ENCODE results near the gene PGA5. TPM values are rescaled to one million over a fixed set of nuclear protein-coding genes. Genes with fewer than 3 reads are reported as not detected.
"Not testable (repeated sequence)": the region's sequence is repeated elsewhere in the genome, so short reads cannot be mapped to it uniquely, and the experiment has no call there.

The PGA5 gene
- polyA plus RNA-seq, 4 donors = 0.43 to 3.8 (median 0.72) TPM

GRCh38 chr11:61218306-61218705 is 22.7 kb upstream of the PGA5 start:
- H3K27ac ChIP-seq (ENCODE audit: low read depth in 1 of 3, low read length in 2 of 3); H3K4me3 ChIP-seq (ENCODE audit: low read depth in 1 of 3, low read length in 3 of 3); DNase-seq; H3K36me3 ChIP-seq (ENCODE audit: control insufficient read depth in 3 of 3, insufficient read depth in 2 of 3, low read depth in 1 of 3, low read length in 3 of 3); H3K27me3 ChIP-seq (ENCODE audit: control insufficient read depth in 3 of 3, insufficient read depth in 3 of 3, low read length in 3 of 3); H3K4me1 ChIP-seq (ENCODE audit: control insufficient read depth in 3 of 3, insufficient read depth in 2 of 3, low read depth in 1 of 3, low read length in 2 of 3); FAIRE-seq; H3K9me3 ChIP-seq (ENCODE audit: control insufficient read depth in 2 of 2, insufficient read depth in 1 of 2, low read depth in 1 of 2, low read length in 1 of 2): not testable (repeated sequence)
- WGBS, 3 donors = no CpG with 5 or more reads among the region's 4 CpGs

- not testable (repeated sequence) for DNase-seq; H3K27ac ChIP-seq (ENCODE audit: low read depth in 1 of 3, low read length in 2 of 3); H3K4me1 ChIP-seq (ENCODE audit: control insufficient read depth in 3 of 3, insufficient read depth in 2 of 3, low read depth in 1 of 3, low read length in 2 of 3); H3K27me3 ChIP-seq (ENCODE audit: control insufficient read depth in 3 of 3, insufficient read depth in 3 of 3, low read length in 3 of 3); H3K4me3 ChIP-seq (ENCODE audit: low read depth in 1 of 3, low read length in 3 of 3); H3K36me3 ChIP-seq (ENCODE audit: control insufficient read depth in 3 of 3, insufficient read depth in 2 of 3, low read depth in 1 of 3, low read length in 3 of 3); FAIRE-seq; H3K9me3 ChIP-seq (ENCODE audit: control insufficient read depth in 2 of 2, insufficient read depth in 1 of 2, low read depth in 1 of 2, low read length in 1 of 2)
- 84 to 90% (median 85%) methylated on average over 5 of the region's 5 CpGs for WGBS, 3 donors
Measured at GRCh38 chr11:61219016-61219415, 22.0 kb upstream of the PGA5 start.

GRCh38 chr11:61222047-61222446 is 18.9 kb upstream of the PGA5 start, which contains the start of gene PGA4:
Gene PGA4 (plus strand): TSS chr11:61222347. CDS start chr11:61222401, 54 bp downstream.
- H3K27me3 ChIP-seq (ENCODE audit: control insufficient read depth in 3 of 3, insufficient read depth in 3 of 3, low read length in 3 of 3); H3K4me1 ChIP-seq (ENCODE audit: control insufficient read depth in 3 of 3, insufficient read depth in 2 of 3, low read depth in 1 of 3, low read length in 2 of 3); H3K4me3 ChIP-seq (ENCODE audit: low read depth in 1 of 3, low read length in 3 of 3); H3K36me3 ChIP-seq (ENCODE audit: control insufficient read depth in 3 of 3, insufficient read depth in 2 of 3, low read depth in 1 of 3, low read length in 3 of 3); H3K27ac ChIP-seq (ENCODE audit: low read depth in 1 of 3, low read length in 2 of 3); FAIRE-seq; H3K9me3 ChIP-seq (ENCODE audit: control insufficient read depth in 2 of 2, insufficient read depth in 1 of 2, low read depth in 1 of 2, low read length in 1 of 2); DNase-seq: not testable (repeated sequence)
- no CpG with 5 or more reads among the region's 8 CpGs for WGBS, 3 donors

- not testable (repeated sequence) for H3K4me3 ChIP-seq (ENCODE audit: low read depth in 1 of 3, low read length in 3 of 3); H3K27me3 ChIP-seq (ENCODE audit: control insufficient read depth in 3 of 3, insufficient read depth in 3 of 3, low read length in 3 of 3); H3K27ac ChIP-seq (ENCODE audit: low read depth in 1 of 3, low read length in 2 of 3); DNase-seq; H3K4me1 ChIP-seq (ENCODE audit: control insufficient read depth in 3 of 3, insufficient read depth in 2 of 3, low read depth in 1 of 3, low read length in 2 of 3); H3K9me3 ChIP-seq (ENCODE audit: control insufficient read depth in 2 of 2, insufficient read depth in 1 of 2, low read depth in 1 of 2, low read length in 1 of 2); FAIRE-seq; H3K36me3 ChIP-seq (ENCODE audit: control insufficient read depth in 3 of 3, insufficient read depth in 2 of 3, low read depth in 1 of 3, low read length in 3 of 3)
- WGBS, 3 donors = no CpG with 5 or more reads among the region's 5 CpGs
Measured at GRCh38 chr11:61222692-61223091, 18.3 kb upstream of the PGA5 start.

GRCh38 chr11:61226457-61227137 is 14.4 kb upstream of the PGA5 start:
- H3K4me1 ChIP-seq (ENCODE audit: control insufficient read depth in 3 of 3, insufficient read depth in 2 of 3, low read depth in 1 of 3, low read length in 2 of 3); DNase-seq; H3K4me3 ChIP-seq (ENCODE audit: low read depth in 1 of 3, low read length in 3 of 3); FAIRE-seq; H3K36me3 ChIP-seq (ENCODE audit: control insufficient read depth in 3 of 3, insufficient read depth in 2 of 3, low read depth in 1 of 3, low read length in 3 of 3); H3K9me3 ChIP-seq (ENCODE audit: control insufficient read depth in 2 of 2, insufficient read depth in 1 of 2, low read depth in 1 of 2, low read length in 1 of 2); H3K27ac ChIP-seq (ENCODE audit: low read depth in 1 of 3, low read length in 2 of 3); H3K27me3 ChIP-seq (ENCODE audit: control insufficient read depth in 3 of 3, insufficient read depth in 3 of 3, low read length in 3 of 3): not testable (repeated sequence)
- no CpG with 5 or more reads among the region's 10 CpGs for WGBS, 3 donors

GRCh38 chr11:61229458-61229857 is 11.5 kb upstream of the PGA5 start:
- WGBS, 3 donors = no CpG with 5 or more reads among the region's 6 CpGs
- not testable (repeated sequence) for FAIRE-seq; DNase-seq; H3K4me3 ChIP-seq (ENCODE audit: low read depth in 1 of 3, low read length in 3 of 3); H3K27ac ChIP-seq (ENCODE audit: low read depth in 1 of 3, low read length in 2 of 3); H3K27me3 ChIP-seq (ENCODE audit: control insufficient read depth in 3 of 3, insufficient read depth in 3 of 3, low read length in 3 of 3); H3K4me1 ChIP-seq (ENCODE audit: control insufficient read depth in 3 of 3, insufficient read depth in 2 of 3, low read depth in 1 of 3, low read length in 2 of 3); H3K9me3 ChIP-seq (ENCODE audit: control insufficient read depth in 2 of 2, insufficient read depth in 1 of 2, low read depth in 1 of 2, low read length in 1 of 2); H3K36me3 ChIP-seq (ENCODE audit: control insufficient read depth in 3 of 3, insufficient read depth in 2 of 3, low read depth in 1 of 3, low read length in 3 of 3)

GRCh38 chr11:61231033-61231432 is 9.9 kb upstream of the PGA5 start:
- not testable (repeated sequence) for H3K27ac ChIP-seq (ENCODE audit: low read depth in 1 of 3, low read length in 2 of 3); H3K36me3 ChIP-seq (ENCODE audit: control insufficient read depth in 3 of 3, insufficient read depth in 2 of 3, low read depth in 1 of 3, low read length in 3 of 3); H3K9me3 ChIP-seq (ENCODE audit: control insufficient read depth in 2 of 2, insufficient read depth in 1 of 2, low read depth in 1 of 2, low read length in 1 of 2); H3K4me1 ChIP-seq (ENCODE audit: control insufficient read depth in 3 of 3, insufficient read depth in 2 of 3, low read depth in 1 of 3, low read length in 2 of 3); DNase-seq; FAIRE-seq; H3K27me3 ChIP-seq (ENCODE audit: control insufficient read depth in 3 of 3, insufficient read depth in 3 of 3, low read length in 3 of 3); H3K4me3 ChIP-seq (ENCODE audit: low read depth in 1 of 3, low read length in 3 of 3)
- WGBS, 3 donors = no CpG with 5 or more reads among the region's 15 CpGs

- not testable (repeated sequence) for H3K9me3 ChIP-seq (ENCODE audit: control insufficient read depth in 2 of 2, insufficient read depth in 1 of 2, low read depth in 1 of 2, low read length in 1 of 2); H3K4me3 ChIP-seq (ENCODE audit: low read depth in 1 of 3, low read length in 3 of 3); H3K4me1 ChIP-seq (ENCODE audit: control insufficient read depth in 3 of 3, insufficient read depth in 2 of 3, low read depth in 1 of 3, low read length in 2 of 3); H3K27me3 ChIP-seq (ENCODE audit: control insufficient read depth in 3 of 3, insufficient read depth in 3 of 3, low read length in 3 of 3); H3K27ac ChIP-seq (ENCODE audit: low read depth in 1 of 3, low read length in 2 of 3); H3K36me3 ChIP-seq (ENCODE audit: control insufficient read depth in 3 of 3, insufficient read depth in 2 of 3, low read depth in 1 of 3, low read length in 3 of 3); FAIRE-seq; DNase-seq
- 86% methylated on average over 1 of the region's 5 CpGs; no CpG with 5 or more reads in 2 of the 3 donors for WGBS, 3 donors
Measured at GRCh38 chr11:61231585-61231984, 9.4 kb upstream of the PGA5 start.

- not testable (repeated sequence) for DNase-seq; H3K9me3 ChIP-seq (ENCODE audit: control insufficient read depth in 2 of 2, insufficient read depth in 1 of 2, low read depth in 1 of 2, low read length in 1 of 2); H3K4me1 ChIP-seq (ENCODE audit: control insufficient read depth in 3 of 3, insufficient read depth in 2 of 3, low read depth in 1 of 3, low read length in 2 of 3); H3K27ac ChIP-seq (ENCODE audit: low read depth in 1 of 3, low read length in 2 of 3); H3K36me3 ChIP-seq (ENCODE audit: control insufficient read depth in 3 of 3, insufficient read depth in 2 of 3, low read depth in 1 of 3, low read length in 3 of 3); FAIRE-seq; H3K27me3 ChIP-seq (ENCODE audit: control insufficient read depth in 3 of 3, insufficient read depth in 3 of 3, low read length in 3 of 3); H3K4me3 ChIP-seq (ENCODE audit: low read depth in 1 of 3, low read length in 3 of 3)
- WGBS, 3 donors = no CpG with 5 or more reads among the region's 3 CpGs
Measured at GRCh38 chr11:61232548-61233145, 8.3 kb upstream of the PGA5 start.
